ENCODE measurements around the gene KLK1. TPM values are rescaled to one million over a fixed set of nuclear protein-coding genes. Genes with fewer than 3 reads are reported as not detected.

Gene KLK1
- total RNA-seq, result not detected

DNA sequence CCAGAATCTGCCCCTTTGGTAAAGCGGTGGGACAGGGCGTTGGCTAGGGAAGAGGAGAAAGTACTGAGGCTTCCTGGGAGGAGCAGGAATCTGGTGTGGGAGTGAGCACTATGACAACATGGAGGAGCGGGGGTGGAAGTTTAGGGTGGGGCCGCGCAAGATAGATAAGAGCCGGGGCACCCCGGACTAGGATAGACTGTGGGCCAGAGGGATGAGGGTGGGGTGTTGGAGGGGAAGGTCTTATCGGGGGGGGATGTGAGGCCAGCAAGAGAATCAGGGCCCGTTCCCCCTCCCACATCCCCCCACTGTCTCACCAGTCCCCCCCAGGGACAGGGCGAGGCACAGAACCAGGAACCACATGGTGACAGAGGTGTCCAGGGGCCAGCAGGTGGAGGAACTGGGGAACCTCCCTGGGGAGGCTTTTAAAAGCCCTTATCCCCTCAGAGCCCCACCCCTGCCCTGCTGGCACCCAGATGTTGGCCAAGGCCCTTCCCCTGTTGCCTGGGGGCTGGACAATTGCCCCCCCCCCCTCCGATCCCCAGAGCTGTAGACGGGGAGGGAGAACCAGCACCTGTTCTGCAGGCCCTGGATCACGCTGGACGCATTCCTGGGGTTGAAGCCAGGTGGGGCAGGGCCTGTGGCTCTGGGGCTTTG, at the start of gene KLK1:
Gene KLK1 (minus strand): TSS at position 399 of the 654 bp plus-strand sequence. CDS start 39 bp downstream, at position 360.

DNA sequence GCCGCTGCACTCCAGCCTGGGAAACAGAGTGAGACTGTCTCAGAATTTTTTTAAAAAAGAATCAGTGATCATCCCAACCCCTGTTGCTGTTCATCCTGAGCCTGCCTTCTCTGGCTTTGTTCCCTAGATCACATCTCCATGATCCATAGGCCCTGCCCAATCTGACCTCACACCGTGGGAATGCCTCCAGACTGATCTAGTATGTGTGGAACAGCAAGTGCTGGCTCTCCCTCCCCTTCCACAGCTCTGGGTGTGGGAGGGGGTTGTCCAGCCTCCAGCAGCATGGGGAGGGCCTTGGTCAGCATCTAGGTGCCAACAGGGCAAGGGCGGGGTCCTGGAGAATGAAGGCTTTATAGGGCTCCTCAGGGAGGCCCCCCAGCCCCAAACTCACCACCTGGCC, 49.5 kb upstream of the KLK1 start, which contains the start of gene KLK2:
Gene KLK2 (plus strand): TSS at position 384 of the 400 bp plus-strand sequence. CDS start 35 bp downstream, outside the sequence.

DNA sequence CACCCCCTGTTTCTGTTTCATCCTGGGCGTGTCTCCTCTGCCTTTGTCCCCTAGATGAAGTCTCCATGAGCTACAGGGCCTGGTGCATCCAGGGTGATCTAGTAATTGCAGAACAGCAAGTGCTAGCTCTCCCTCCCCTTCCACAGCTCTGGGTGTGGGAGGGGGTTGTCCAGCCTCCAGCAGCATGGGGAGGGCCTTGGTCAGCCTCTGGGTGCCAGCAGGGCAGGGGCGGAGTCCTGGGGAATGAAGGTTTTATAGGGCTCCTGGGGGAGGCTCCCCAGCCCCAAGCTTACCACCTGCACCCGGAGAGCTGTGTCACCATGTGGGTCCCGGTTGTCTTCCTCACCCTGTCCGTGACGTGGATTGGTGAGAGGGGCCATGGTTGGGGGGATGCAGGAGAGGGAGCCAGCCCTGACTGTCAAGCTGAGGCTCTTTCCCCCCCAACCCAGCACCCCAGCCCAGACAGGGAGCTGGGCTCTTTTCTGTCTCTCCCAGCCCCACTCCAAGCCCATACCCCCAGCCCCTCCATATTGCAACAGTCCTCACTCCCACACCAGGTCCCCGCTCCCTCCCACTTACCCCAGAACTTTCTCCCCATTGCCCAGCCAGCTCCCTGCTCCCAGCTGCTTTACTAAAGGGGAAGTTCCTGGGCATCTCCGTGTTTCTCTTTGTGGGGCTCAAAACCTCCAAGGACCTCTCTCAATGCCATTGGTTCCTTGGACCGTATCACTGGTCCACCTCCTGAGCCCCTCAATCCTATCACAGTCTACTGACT, 31.2 kb upstream of the KLK1 start, which contains the start of gene KLK3:
Gene KLK3 (plus strand): TSS at position 280 of the 775 bp plus-strand sequence. CDS start 41 bp downstream, at position 321.

DNA sequence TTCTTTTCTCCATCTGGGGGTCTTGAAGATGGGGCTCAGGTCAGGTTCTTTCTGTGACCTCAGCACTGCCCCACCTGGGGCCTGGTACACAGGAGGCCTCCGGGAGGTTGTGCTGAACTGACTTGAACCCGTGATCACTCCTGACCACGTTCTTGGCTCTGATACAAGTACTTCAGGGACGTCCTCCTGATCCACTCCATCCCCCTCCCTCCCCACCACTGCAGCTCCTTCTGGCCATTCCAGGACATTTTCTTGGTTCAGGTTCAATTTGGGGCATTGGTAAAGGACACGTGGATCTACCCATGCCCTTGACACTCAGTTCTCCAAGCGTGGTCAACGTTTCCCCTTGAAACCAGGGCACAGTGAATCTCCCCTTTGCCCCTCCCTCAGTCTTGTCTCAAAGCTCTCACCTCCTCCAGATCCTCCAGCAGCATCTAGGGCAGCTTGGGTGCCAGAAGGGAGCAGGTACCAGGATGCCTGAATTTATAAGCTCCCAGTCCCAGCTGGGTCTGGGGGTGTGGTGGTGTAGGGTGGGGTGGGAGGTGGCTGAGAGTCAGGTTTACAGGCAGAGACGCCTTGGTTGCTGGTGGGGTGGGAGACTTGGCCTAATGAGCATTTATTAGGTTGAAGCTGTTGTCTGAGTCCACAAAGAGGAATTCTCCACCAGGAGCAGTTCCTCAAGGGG, 9.7 kb upstream of the KLK1 start, which contains the start of gene KLK15:
Gene KLK15 (minus strand): TSS at position 458 of the 685 bp plus-strand sequence. CDS start 2,082 bp downstream, outside the sequence.

DNA sequence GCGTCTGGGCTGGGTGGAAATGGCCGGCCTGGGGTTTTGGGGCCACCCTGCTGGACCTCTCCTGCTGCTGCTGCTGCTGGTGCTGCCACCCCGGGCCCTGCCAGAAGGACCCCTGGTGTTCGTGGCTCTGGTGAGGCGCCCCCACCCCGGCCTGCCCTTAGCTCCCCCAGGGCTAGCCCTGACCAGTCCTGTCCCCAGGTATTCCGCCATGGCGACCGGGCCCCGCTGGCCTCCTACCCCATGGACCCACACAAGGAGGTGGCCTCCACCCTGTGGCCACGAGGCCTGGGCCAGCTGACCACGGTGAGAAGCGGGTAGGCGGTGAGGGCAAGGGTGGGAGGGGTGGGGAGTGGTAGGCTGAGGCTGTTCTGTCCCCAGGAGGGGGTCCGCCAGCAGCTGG, 33.2 kb downstream of the KLK1 start, which contains the start of gene ACP4:
Gene ACP4 (plus strand): TSS at position 20 of the 400 bp plus-strand sequence. CDS start 0 bp downstream, at position 20.

DNA sequence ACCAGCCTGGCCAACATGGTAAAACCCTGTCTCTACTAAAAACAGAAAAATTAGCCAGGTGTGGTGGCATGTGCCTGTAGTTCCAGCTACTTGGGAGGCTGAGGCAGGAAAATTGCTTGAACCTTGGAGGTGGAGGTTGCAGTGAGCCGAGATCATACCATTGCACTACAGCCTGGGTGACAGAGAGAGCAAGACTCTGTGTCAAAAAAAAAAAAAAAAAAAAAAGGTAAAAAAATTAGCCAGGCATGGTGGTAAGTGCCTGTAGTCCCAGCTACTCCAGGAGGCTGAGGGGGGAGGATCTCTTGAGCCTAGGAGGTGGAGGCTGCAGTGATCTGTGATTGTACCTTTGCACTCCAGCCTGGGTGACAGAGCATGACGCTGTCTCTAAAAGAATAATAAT, 53.4 kb downstream of the KLK1 start, which contains the start of gene GPR32:
Gene GPR32 (plus strand): TSS at position 301 of the 400 bp plus-strand sequence. CDS start 137 bp downstream, outside the sequence.

Small RNA genes within 50 kb of the gene (small RNA-seq; reads per million reads assigned to genes)
- gene SNORD88A (133 reads per million, percentile 97 among the genes with 10 or more reads in this experiment), gene SNORD88B (not detected), gene SNORD88C (not detected)

Other genes with a start within 250 kb of the KLK1 start
- 36.0 TPM for gene SYT3, start 183.9 kb downstream of the KLK1 start, total RNA-seq
- not detected for gene C19orf81, start 174.3 kb downstream of the KLK1 start, total RNA-seq
- 23.3 TPM for gene SHANK1, start 104.0 kb downstream of the KLK1 start, total RNA-seq
- gene CLEC11A, start 100.4 kb downstream of the KLK1 start, total RNA-seq, result 2.5 TPM
- not detected for gene GPR32, start 53.3 kb downstream of the KLK1 start, total RNA-seq
- not detected for gene ACP4, start 33.4 kb downstream of the KLK1 start, total RNA-seq
- gene KLK15, start 9.8 kb upstream of the KLK1 start, total RNA-seq, result not detected
- not detected for gene KLK3, start 31.1 kb upstream of the KLK1 start, total RNA-seq
- not detected for gene KLK2, start 49.7 kb upstream of the KLK1 start, total RNA-seq
- gene KLK4, start 87.6 kb upstream of the KLK1 start, total RNA-seq, result not detected
- gene KLK5, start 129.3 kb upstream of the KLK1 start, total RNA-seq, result 0.69 TPM
- not detected for gene KLK6, start 145.8 kb upstream of the KLK1 start, total RNA-seq
- gene KLK7, start 160.1 kb upstream of the KLK1 start, total RNA-seq, result not detected
- gene KLK8, start 177.8 kb upstream of the KLK1 start, total RNA-seq, result not detected
- gene KLK10, start 195.9 kb upstream of the KLK1 start, total RNA-seq, result 3.2 TPM
- gene KLK11, start 202.8 kb upstream of the KLK1 start, total RNA-seq, result not detected
- not detected for gene KLK12, start 211.2 kb upstream of the KLK1 start, total RNA-seq
- gene KLK13, start 241.3 kb upstream of the KLK1 start, total RNA-seq, result 0.23 TPM